HepG2 (cell line): ENCODE data around the gene SEBOX. TPM values are rescaled to one million over a fixed set of nuclear protein-coding genes. Genes with fewer than 3 reads are reported as not detected.

Experiments used
- HCFC1 ChIP-seq: fragments of 150-350 bp; IDR thresholded peaks from 2 replicates; pipeline ENCODE4 v1.6.1; 2014; ENCODE audit warnings: low read depth, low read length
- JUND ChIP-seq: sonication (generic); formaldehyde crosslinking; IDR thresholded peaks from 2 replicates; pipeline ENCODE4 v1.8.0; 2022; ENCODE audit warnings: mild to moderate bottlenecking, missing genetic modification reagents
- KAT2B ChIP-seq: fragments of 150-350 bp; IDR thresholded peaks from 2 replicates; pipeline ENCODE4 v1.6.1; 2014; ENCODE audit warnings: low read depth, low read length, borderline replicate concordance
- MEIS1 ChIP-seq: sonication (generic); formaldehyde crosslinking; IDR thresholded peaks from 2 replicates; pipeline ENCODE4 v1.9.0; 2021; ENCODE audit warnings: mild to moderate bottlenecking, missing genetic modification reagents, moderate library complexity, borderline replicate concordance
- NFKB2 ChIP-seq: sonication (generic); formaldehyde crosslinking; IDR thresholded peaks from 2 replicates; pipeline ENCODE4 v1.4.0; 2020; ENCODE audit warnings: missing genetic modification reagents, borderline replicate concordance
- NR2F2 ChIP-seq: IDR thresholded peaks from 2 replicates; pipeline ENCODE4 v1.6.1; 2012; ENCODE audit warnings: low read depth, inconsistent platforms, borderline replicate concordance
- PCBP2 ChIP-seq: fragments of 200-400 bp; formaldehyde crosslinking; optimal IDR thresholded peaks from 2 replicates; pipeline ENCODE3; 2018; ENCODE audit warnings: low read length, low read depth; ENCODE audit not compliant: poor library complexity, severe bottlenecking
- POLR2A ChIP-seq, 2 experiments: IDR thresholded peaks; 2 replicates each; pipeline ENCODE4 v1.6.1; 2011; ENCODE audit warnings: low read depth in 2 of 2, low read length in 2 of 2, mild to moderate bottlenecking in 1 of 2, moderate library complexity in 1 of 2; ENCODE audit not compliant: insufficient read depth in 1 of 2
- REL ChIP-seq: sonication (generic); formaldehyde crosslinking; conservative IDR thresholded peaks from 2 replicates; pipeline ENCODE4 v1.8.0; 2022; ENCODE audit warnings: mild to moderate bottlenecking, missing genetic modification reagents, moderate library complexity
- SMARCE1 ChIP-seq: fragments of 450-650 bp; IDR thresholded peaks from 2 replicates; pipeline ENCODE4 v1.6.1; 2017; ENCODE audit warnings: borderline replicate concordance
- SRF ChIP-seq: IDR thresholded peaks from 2 replicates; pipeline ENCODE4 v1.6.1; 2011; ENCODE audit warnings: mild to moderate bottlenecking, low read depth, low read length, moderate library complexity
- TARDBP ChIP-seq: sonication (generic); formaldehyde crosslinking; IDR thresholded peaks from 2 replicates; pipeline ENCODE4 v1.8.0; 2022; ENCODE audit warnings: mild to moderate bottlenecking, missing genetic modification reagents
- TMF1 ChIP-seq: sonication (generic); formaldehyde crosslinking; IDR thresholded peaks from 2 replicates; pipeline ENCODE4 v1.8.1; 2022; ENCODE audit warnings: low read depth, missing genetic modification reagents
- ZBTB2 ChIP-seq: sonication (generic); formaldehyde crosslinking; IDR thresholded peaks from 2 replicates; pipeline ENCODE4 v1.8.0; 2022; ENCODE audit warnings: low read depth, missing genetic modification reagents
- ZBTB38 ChIP-seq: sonication (generic); formaldehyde crosslinking; IDR thresholded peaks from 2 replicates; pipeline ENCODE4 v1.5.1; 2020; ENCODE audit warnings: mild to moderate bottlenecking, missing genetic modification reagents
- ZC3H13 ChIP-seq: sonication (generic); formaldehyde crosslinking; IDR thresholded peaks from 2 replicates; pipeline ENCODE4 v1.8.1; 2023; ENCODE audit warnings: mild to moderate bottlenecking, missing genetic modification reagents, moderate library complexity
- ZNF263 ChIP-seq: sonication (generic); formaldehyde crosslinking; IDR thresholded peaks from 2 replicates; pipeline ENCODE4 v1.4.0; 2020; ENCODE audit warnings: missing genetic modification reagents
- ZNF292 ChIP-seq: sonication (generic); formaldehyde crosslinking; IDR thresholded peaks from 2 replicates; pipeline ENCODE4 v1.8.1; 2022; ENCODE audit warnings: mild to moderate bottlenecking, low read depth, missing genetic modification reagents, borderline replicate concordance
- ZNF496 ChIP-seq: sonication (generic); formaldehyde crosslinking; IDR thresholded peaks from 2 replicates; pipeline ENCODE4 v1.8.1; 2023; ENCODE audit warnings: mild to moderate bottlenecking, moderate library complexity, missing genetic modification reagents; ENCODE audit not compliant: insufficient replicate concordance
- ZNF512 ChIP-seq: sonication (generic); formaldehyde crosslinking; IDR thresholded peaks from 2 replicates; pipeline ENCODE4 v1.4.0; 2020; ENCODE audit warnings: mild to moderate bottlenecking, missing genetic modification reagents
- ZNF570 ChIP-seq: sonication (generic); formaldehyde crosslinking; IDR thresholded peaks from 2 replicates; pipeline ENCODE4 v1.4.0; 2020; ENCODE audit warnings: mild to moderate bottlenecking, missing genetic modification reagents, borderline replicate concordance
- ZNF672 ChIP-seq: sonication (generic); formaldehyde crosslinking; IDR thresholded peaks from 2 replicates; pipeline ENCODE4 v1.8.1; 2022; ENCODE audit warnings: missing genetic modification reagents
- ZNF713 ChIP-seq: sonication (generic); formaldehyde crosslinking; IDR thresholded peaks from 2 replicates; pipeline ENCODE4 v1.4.0; 2020; ENCODE audit warnings: mild to moderate bottlenecking, missing genetic modification reagents
- ZNF782 ChIP-seq: sonication (generic); formaldehyde crosslinking; IDR thresholded peaks from 2 replicates; pipeline ENCODE4 v1.4.0; 2020; ENCODE audit warnings: missing genetic modification reagents, mild to moderate bottlenecking, borderline replicate concordance
- ZNF841 ChIP-seq: sonication (generic); formaldehyde crosslinking; IDR thresholded peaks from 2 replicates; pipeline ENCODE4 v1.8.1; 2023; ENCODE audit warnings: missing genetic modification reagents, borderline replicate concordance
- polyA plus RNA-seq, 8 experiments: library from polyadenylated mRNA; depleted of rRNA in 3 of 8; stranded (reverse) in 7 of 8; unstranded in 1 of 8; fragments of >200 nt; fragmentation: Illumina TruSeq in 4 of 8; extraction: Trizol in 4 of 8; gene quantifications; 2 replicates each; pipeline versions ENCODE4 v1.2.1 to v1.2.3, GENCODE V29; 2011 to 2016; ENCODE audit warnings: low read depth in 4 of 8, missing spikeins in 1 of 8, mixed read lengths in 1 of 8; ENCODE audit not compliant: insufficient read depth in 1 of 8
- total RNA-seq, 5 experiments: library from RNA; depleted of rRNA; stranded (reverse); fragments of >200 nt; fragmentation: Illumina TruSeq; extraction: Trizol; gene quantifications; 2 replicates each; pipeline ENCODE4 v1.2.3, GENCODE V29; 2016; ENCODE audit warnings: low read depth in 1 of 5
- TF ChIP-seq, protein P1 (sequence below): sonication (generic); formaldehyde crosslinking; IDR thresholded peaks from 2 replicates; pipeline ENCODE4 v1.4.0; 2020; ENCODE audit warnings: missing genetic modification reagents, mild to moderate bottlenecking, borderline replicate concordance
- TF ChIP-seq, protein P2 (sequence below): sonication (generic); formaldehyde crosslinking; IDR thresholded peaks from 2 replicates; pipeline ENCODE4 v1.8.1; 2022; ENCODE audit warnings: mild to moderate bottlenecking, missing genetic modification reagents

Gene SEBOX
- total and polyA plus RNA-seq, 2 of the 13 experiments (the other 11 are each of a cell fraction or from before 2014, with no cell fraction given): not detected

- TF ChIP-seq, protein P1, sequence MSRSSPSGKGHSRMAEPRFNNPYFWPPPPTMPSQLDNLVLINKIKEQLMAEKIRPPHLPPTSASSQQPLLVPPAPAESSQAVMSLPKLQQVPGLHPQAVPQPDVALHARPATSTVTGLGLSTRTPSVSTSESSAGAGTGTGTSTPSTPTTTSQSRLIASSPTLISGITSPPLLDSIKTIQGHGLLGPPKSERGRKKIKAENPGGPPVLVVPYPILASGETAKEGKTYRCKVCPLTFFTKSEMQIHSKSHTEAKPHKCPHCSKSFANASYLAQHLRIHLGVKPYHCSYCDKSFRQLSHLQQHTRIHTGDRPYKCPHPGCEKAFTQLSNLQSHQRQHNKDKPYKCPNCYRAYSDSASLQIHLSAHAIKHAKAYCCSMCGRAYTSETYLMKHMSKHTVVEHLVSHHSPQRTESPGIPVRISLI (CRISPR knock-in tag): no peak
- TF ChIP-seq HCFC1 (no peak), ZNF782 (CRISPR knock-in tag) (no peak; the same call in 1 of the 2 replicates), ZNF512 (CRISPR knock-in tag) (no peak), TARDBP (CRISPR knock-in tag) (peak; percentile 91), REL (CRISPR knock-in tag) (no peak), ZC3H13 (0 out of 2 replicates have a peak, but pooled peaks have one; percentile 79), JUND (peak; percentile 59; the same call in 1 of the 2 replicates), TMF1 (CRISPR knock-in tag) (no peak), ZBTB2 (CRISPR knock-in tag) (peak; percentile 43; the same call in 1 of the 2 replicates), SMARCE1 (no peak), PCBP2 (no peak), ZBTB38 (no peak), ZNF496 (CRISPR knock-in tag) (no peak), NFKB2 (CRISPR knock-in tag) (no peak; the same call in 1 of the 2 replicates), NR2F2 (peak; percentile 90), SRF (peak; percentile 73), ZNF263 (peak; percentile 64; the same call in 1 of the 2 replicates), MEIS1 (CRISPR knock-in tag) (no peak), ZNF713 (CRISPR knock-in tag) (peak; percentile 71; the same call in 1 of the 2 replicates), POLR2A (IDR thresholded peaks at IDR 0.05; ENCODE audit: insufficient read depth in 1 of 2, low read depth in 2 of 2, low read length in 2 of 2) (peak; percentile 51 to 68; a peak in 3 of 4 replicates), KAT2B (peak; percentile 52; the same call in 1 of the 2 replicates), ZNF841 (CRISPR knock-in tag) (no peak), ZNF672 (no peak), ZNF570 (CRISPR knock-in tag) (no peak), ZNF292 (CRISPR knock-in tag) (peak; percentile 39; the same call in 1 of the 2 replicates)
- TF ChIP-seq, protein P2, sequence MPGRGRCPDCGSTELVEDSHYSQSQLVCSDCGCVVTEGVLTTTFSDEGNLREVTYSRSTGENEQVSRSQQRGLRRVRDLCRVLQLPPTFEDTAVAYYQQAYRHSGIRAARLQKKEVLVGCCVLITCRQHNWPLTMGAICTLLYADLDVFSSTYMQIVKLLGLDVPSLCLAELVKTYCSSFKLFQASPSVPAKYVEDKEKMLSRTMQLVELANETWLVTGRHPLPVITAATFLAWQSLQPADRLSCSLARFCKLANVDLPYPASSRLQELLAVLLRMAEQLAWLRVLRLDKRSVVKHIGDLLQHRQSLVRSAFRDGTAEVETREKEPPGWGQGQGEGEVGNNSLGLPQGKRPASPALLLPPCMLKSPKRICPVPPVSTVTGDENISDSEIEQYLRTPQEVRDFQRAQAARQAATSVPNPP (CRISPR knock-in tag): no peak
These were observed 3.4 kb upstream of the SEBOX start (continued) for GRCh38 chr17:28368306-28368831.
